ENCODE data around the gene PTGDR.

GRCh38 chr14:52248057-52248456, 19.4 kb upstream of the PTGDR start:
- no peak for TF ChIP-seq CTCF (IDR thresholded peaks at IDR 0.05)
- TF ChIP-seq SIN3A (IDR thresholded peaks at IDR 0.05; ENCODE audit: borderline replicate concordance, insufficient read depth, low read depth, low read length), result no peak

All from Panc1 (cell line).